ENCODE results near the gene GNG2. TPM values are rescaled to one million over a fixed set of nuclear protein-coding genes. Genes with fewer than 3 reads are reported as not detected.

The GNG2 gene
- total and polyA plus RNA-seq, 2 experiments from 2014 or later = 9.9 to 14.8 TPM

DNA sequence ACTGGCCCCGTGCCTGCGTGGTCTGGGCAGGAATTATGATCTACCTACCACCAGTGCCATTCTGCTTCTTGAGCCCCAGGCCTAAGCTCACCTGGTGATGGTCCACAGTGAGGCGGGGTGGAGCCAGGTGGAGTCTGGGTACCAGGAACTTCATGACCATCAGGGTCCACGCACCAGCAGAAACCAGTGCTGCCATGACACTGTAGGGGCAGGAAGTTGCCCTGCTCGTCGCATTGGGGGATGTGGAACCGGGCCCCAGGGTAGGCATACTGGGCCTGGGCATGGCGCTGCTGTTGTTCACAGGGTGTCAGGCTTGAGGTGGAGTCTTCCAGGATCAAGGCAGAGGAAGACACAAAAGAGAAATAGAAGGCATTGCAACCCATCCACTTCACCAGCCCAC is 158.6 kb downstream of the GNG2 start (continued):
- TF ChIP-seq, protein P1, sequence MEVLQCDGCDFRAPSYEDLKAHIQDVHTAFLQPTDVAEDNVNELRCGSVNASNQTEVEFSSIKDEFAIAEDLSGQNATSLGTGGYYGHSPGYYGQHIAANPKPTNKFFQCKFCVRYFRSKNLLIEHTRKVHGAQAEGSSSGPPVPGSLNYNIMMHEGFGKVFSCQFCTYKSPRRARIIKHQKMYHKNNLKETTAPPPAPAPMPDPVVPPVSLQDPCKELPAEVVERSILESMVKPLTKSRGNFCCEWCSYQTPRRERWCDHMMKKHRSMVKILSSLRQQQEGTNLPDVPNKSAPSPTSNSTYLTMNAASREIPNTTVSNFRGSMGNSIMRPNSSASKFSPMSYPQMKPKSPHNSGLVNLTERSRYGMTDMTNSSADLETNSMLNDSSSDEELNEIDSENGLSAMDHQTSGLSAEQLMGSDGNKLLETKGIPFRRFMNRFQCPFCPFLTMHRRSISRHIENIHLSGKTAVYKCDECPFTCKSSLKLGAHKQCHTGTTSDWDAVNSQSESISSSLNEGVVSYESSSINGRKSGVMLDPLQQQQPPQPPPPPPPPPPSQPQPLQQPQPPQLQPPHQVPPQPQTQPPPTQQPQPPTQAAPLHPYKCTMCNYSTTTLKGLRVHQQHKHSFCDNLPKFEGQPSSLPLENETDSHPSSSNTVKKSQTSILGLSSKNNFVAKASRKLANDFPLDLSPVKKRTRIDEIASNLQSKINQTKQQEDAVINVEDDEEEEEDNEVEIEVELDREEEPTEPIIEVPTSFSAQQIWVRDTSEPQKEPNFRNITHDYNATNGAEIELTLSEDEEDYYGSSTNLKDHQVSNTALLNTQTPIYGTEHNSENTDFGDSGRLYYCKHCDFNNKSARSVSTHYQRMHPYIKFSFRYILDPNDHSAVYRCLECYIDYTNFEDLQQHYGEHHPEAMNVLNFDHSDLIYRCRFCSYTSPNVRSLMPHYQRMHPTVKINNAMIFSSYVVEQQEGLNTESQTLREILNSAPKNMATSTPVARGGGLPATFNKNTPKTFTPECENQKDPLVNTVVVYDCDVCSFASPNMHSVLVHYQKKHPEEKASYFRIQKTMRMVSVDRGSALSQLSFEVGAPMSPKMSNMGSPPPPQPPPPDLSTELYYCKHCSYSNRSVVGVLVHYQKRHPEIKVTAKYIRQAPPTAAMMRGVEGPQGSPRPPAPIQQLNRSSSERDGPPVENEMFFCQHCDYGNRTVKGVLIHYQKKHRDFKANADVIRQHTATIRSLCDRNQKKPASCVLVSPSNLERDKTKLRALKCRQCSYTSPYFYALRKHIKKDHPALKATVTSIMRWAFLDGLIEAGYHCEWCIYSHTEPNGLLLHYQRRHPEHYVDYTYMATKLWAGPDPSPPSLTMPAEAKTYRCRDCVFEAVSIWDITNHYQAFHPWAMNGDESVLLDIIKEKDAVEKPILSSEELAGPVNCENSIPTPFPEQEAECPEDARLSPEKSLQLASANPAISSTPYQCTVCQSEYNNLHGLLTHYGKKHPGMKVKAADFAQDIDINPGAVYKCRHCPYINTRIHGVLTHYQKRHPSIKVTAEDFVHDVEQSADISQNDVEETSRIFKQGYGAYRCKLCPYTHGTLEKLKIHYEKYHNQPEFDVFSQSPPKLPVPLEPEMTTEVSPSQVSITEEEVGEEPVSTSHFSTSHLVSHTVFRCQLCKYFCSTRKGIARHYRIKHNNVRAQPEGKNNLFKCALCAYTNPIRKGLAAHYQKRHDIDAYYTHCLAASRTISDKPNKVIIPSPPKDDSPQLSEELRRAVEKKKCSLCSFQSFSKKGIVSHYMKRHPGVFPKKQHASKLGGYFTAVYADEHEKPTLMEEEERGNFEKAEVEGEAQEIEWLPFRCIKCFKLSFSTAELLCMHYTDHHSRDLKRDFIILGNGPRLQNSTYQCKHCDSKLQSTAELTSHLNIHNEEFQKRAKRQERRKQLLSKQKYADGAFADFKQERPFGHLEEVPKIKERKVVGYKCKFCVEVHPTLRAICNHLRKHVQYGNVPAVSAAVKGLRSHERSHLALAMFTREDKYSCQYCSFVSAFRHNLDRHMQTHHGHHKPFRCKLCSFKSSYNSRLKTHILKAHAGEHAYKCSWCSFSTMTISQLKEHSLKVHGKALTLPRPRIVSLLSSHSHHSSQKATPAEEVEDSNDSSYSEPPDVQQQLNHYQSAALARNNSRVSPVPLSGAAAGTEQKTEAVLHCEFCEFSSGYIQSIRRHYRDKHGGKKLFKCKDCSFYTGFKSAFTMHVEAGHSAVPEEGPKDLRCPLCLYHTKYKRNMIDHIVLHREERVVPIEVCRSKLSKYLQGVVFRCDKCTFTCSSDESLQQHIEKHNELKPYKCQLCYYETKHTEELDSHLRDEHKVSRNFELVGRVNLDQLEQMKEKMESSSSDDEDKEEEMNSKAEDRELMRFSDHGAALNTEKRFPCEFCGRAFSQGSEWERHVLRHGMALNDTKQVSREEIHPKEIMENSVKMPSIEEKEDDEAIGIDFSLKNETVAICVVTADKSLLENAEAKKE (CRISPR knock-in tag; IDR thresholded peaks at IDR 0.05) = no peak
- TF ChIP-seq POLR2AphosphoS5 (IDR thresholded peaks at IDR 0.05; ENCODE audit: low read depth) (no peak), ZNF114 (CRISPR knock-in tag; IDR thresholded peaks at IDR 0.05) (no peak)

Other genes starting within 250 kb of the GNG2 start
- gene FRMD6, start 208.7 kb upstream of the GNG2 start, total RNA-seq (2014; rRNA removed; shearing (Covaris generic)) = 15.9 and 18.7 TPM in 2 replicates
- 5.4 and 5.7 TPM in 2 replicates for gene FRMD6, start 208.7 kb upstream of the GNG2 start, polyA plus RNA-seq (2016; fragmentation: Nextera tagmentation; extraction: Ambion mirVana)
- 150 and 184 TPM in 2 replicates for gene RTRAF, start 128.9 kb downstream of the GNG2 start, total RNA-seq (2014; rRNA removed; shearing (Covaris generic))
- 715 and 729 TPM in 2 replicates for gene RTRAF, start 128.9 kb downstream of the GNG2 start, polyA plus RNA-seq (2016; fragmentation: Nextera tagmentation; extraction: Ambion mirVana)
- 7.1 and 10.4 TPM in 2 replicates for gene NID2, start 208.4 kb downstream of the GNG2 start, total RNA-seq (2014; rRNA removed; shearing (Covaris generic))
- 2.7 and 4.3 TPM in 2 replicates for gene NID2, start 208.4 kb downstream of the GNG2 start, polyA plus RNA-seq (2016; fragmentation: Nextera tagmentation; extraction: Ambion mirVana)